ENCODE measurements around the gene NIN.

- TF ChIP-seq CTCF (IDR thresholded peaks at IDR 0.05; ENCODE audit: low read length) (no peak), EZH2 (IDR thresholded peaks at IDR 0.05; ENCODE audit: borderline replicate concordance, low read length) (no peak)
Observed at GRCh38 chr14:50725761-50726160, 105.2 kb downstream of the NIN start.

Data from OCI-LY1 (cell line).